SK-N-MC (cell line): Measurements from ENCODE around the gene C6orf132.
"Not testable (repeated sequence)": the region's sequence is repeated elsewhere in the genome, so short reads cannot be mapped to it uniquely, and the experiment has no call there.

Experiments used
- DNase-seq: peaks from one replicate; pipeline ENCODE4 v3.0.0-alpha.2; 2011; ENCODE audit warnings: low read depth, low spot score
- H3K27ac ChIP-seq: fragments of 200-600 bp; sonication (generic); 2 replicates; pipeline ENCODE4 v1.5.1; 2016; ENCODE audit warnings: mixed run types
- H3K36me3 ChIP-seq: fragments of 200-600 bp; sonication (generic); 2 replicates; pipeline ENCODE4 v1.6.1; 2017; ENCODE audit warnings: antibody characterized with exemption, low read length, mixed read lengths; ENCODE audit not compliant: insufficient read depth
- H3K4me3 ChIP-seq: fragments of 200-600 bp; sonication (generic); 2 replicates; pipeline ENCODE4 v1.5.1; 2016
- H3K9ac ChIP-seq: fragments of 200-600 bp; sonication (generic); 2 replicates; pipeline ENCODE4 v1.8.0; 2017; ENCODE audit warnings: mixed run types, mixed read lengths; ENCODE audit not compliant: insufficient read length
- H3K9me3 ChIP-seq: fragments of 200-600 bp; sonication (generic); 2 replicates; pipeline ENCODE4 v1.6.1; 2017; ENCODE audit warnings: low read depth, mild to moderate bottlenecking, antibody characterized with exemption, low read length, moderate library complexity, mixed read lengths
- EZH2 ChIP-seq: fragments of 200-600 bp; sonication (generic); IDR thresholded peaks from one replicate; pipeline ENCODE4 v1.6.1; 2017; ENCODE audit warnings: antibody characterized with exemption
- FOXP2 ChIP-seq: optimal IDR thresholded peaks from 2 replicates; pipeline ENCODE3; 2011; ENCODE audit warnings: mild to moderate bottlenecking, moderate library complexity; ENCODE audit not compliant: insufficient read depth; ENCODE audit errors: extremely low read length, control extremely low read depth
- POLR2AphosphoS5 ChIP-seq: IDR thresholded peaks from 2 replicates; pipeline ENCODE4 v1.6.1; 2012; ENCODE audit warnings: mild to moderate bottlenecking, low read depth, low read length, borderline replicate concordance

C6orf132 gene

GRCh38 chr6:42153921-42154320, 11.5 kb upstream of the C6orf132 start:
- TF ChIP-seq POLR2AphosphoS5 (no peak), FOXP2 (no peak), EZH2 (no peak)
- no peak overlapping the region for H3K9ac ChIP-seq
- no peaks in the 10 kb centered on the region for H3K36me3 ChIP-seq
- no peaks in the 10 kb centered on the region for H3K9me3 ChIP-seq
- H3K4me3 ChIP-seq, result no peak overlapping the region
- no peak for DNase-seq
- no peak overlapping the region for H3K27ac ChIP-seq

GRCh38 chr6:42152528-42153213, 10.3 kb upstream of the C6orf132 start:
- H3K27ac ChIP-seq, DNase-seq, H3K36me3 ChIP-seq, H3K9me3 ChIP-seq, H3K9ac ChIP-seq, H3K4me3 ChIP-seq: not testable (repeated sequence)

- Histone ChIP-seq H3K9ac (no peak overlapping the region), H3K36me3 (no peaks in the 10 kb centered on the region), H3K27ac (no peak overlapping the region), H3K9me3 (no peaks in the 10 kb centered on the region), H3K4me3 (no peak overlapping the region)
- DNase-seq, result no peak
- TF ChIP-seq POLR2AphosphoS5, result no peak
- no peak for TF ChIP-seq EZH2
- TF ChIP-seq FOXP2, result no peak
These were observed 9.6 kb upstream of the C6orf132 start for GRCh38 chr6:42152024-42152423.

- no peak for TF ChIP-seq EZH2
- no peak for TF ChIP-seq FOXP2
- no peak for TF ChIP-seq POLR2AphosphoS5
- no peaks in the 10 kb centered on the region for H3K36me3 ChIP-seq
- H3K4me3 ChIP-seq, result no peak overlapping the region
- no peak overlapping the region for H3K27ac ChIP-seq
- H3K9me3 ChIP-seq, result no peaks in the 10 kb centered on the region
- DNase-seq, result no peak
- H3K9ac ChIP-seq, result no peak overlapping the region
These were observed 7.8 kb upstream of the C6orf132 start for GRCh38 chr6:42150254-42150653.

GRCh38 chr6:42148058-42148457, 5.6 kb upstream of the C6orf132 start:
- Histone ChIP-seq H3K36me3 (no peaks in the 10 kb centered on the region), H3K27ac (no peak overlapping the region), H3K9ac (no peak overlapping the region), H3K4me3 (no peak overlapping the region), H3K9me3 (no peaks in the 10 kb centered on the region)
- no peak for TF ChIP-seq EZH2
- no peak for DNase-seq

- H3K27ac ChIP-seq, result no peak overlapping the region
- H3K4me3 ChIP-seq, result no peak overlapping the region
- H3K9ac ChIP-seq, result no peak overlapping the region
- H3K36me3 ChIP-seq, result no peaks in the 10 kb centered on the region
- TF ChIP-seq FOXP2 (no peak), POLR2AphosphoS5 (no peak), EZH2 (no peak)
- H3K9me3 ChIP-seq, result no peaks in the 10 kb centered on the region
- DNase-seq, result no peak
These were observed 4.7 kb upstream of the C6orf132 start for GRCh38 chr6:42147138-42147562.

- Histone ChIP-seq H3K4me3 (no peak overlapping the region), H3K9me3 (no peaks in the 10 kb centered on the region), H3K36me3 (no peaks in the 10 kb centered on the region), H3K9ac (no peak overlapping the region), H3K27ac (no peak overlapping the region)
- TF ChIP-seq FOXP2, result no peak
- TF ChIP-seq EZH2, result no peak
- no peak for TF ChIP-seq POLR2AphosphoS5
- no peak for DNase-seq
These were observed 760 bp downstream of the C6orf132 start for GRCh38 chr6:42141603-42142117.

GRCh38 chr6:42140756-42141602, 1.4 kb downstream of the C6orf132 start:
- DNase-seq, result no peak
- TF ChIP-seq POLR2AphosphoS5, result no peak
- TF ChIP-seq EZH2, result no peak
- no peak for TF ChIP-seq FOXP2

More at GRCh38 chr6:42140756-42141602, 1.4 kb downstream of the C6orf132 start:
- H3K27ac ChIP-seq, result no peak overlapping the region
- no peak overlapping the region for H3K9ac ChIP-seq
- H3K36me3 ChIP-seq, result no peaks in the 10 kb centered on the region
- H3K9me3 ChIP-seq, result no peaks in the 10 kb centered on the region
- no peak overlapping the region for H3K4me3 ChIP-seq
